T-helper 1 cell treated with Interleukin-12 subunit alpha and Interleukin-12 subunit beta and Interleukin-4 antibody, amounts not matched to agents 30 ng/mL and 1 ng/mL, for 36 hours (primary cell): ENCODE data around the gene MTUS2. TPM values are rescaled to one million over a fixed set of nuclear protein-coding genes. Genes with fewer than 3 reads are reported as not detected.

Experiments used
- intact Hi-C: fragments of 100-400 bp; cut with micrococcal nuclease; formaldehyde crosslinking; loops from one replicate; pipeline ENCODE4 v1.15.1; 2024
- total RNA-seq: library from RNA; stranded (reverse); gene quantifications from 2 replicates; pipeline ENCODE4 v1.2.3, GENCODE V29; 2022

The MTUS2 gene
- total RNA-seq, 1 donor from 2014 or later = not detected

GRCh38 chr13:29519921-29520320, 699.8 kb downstream of the MTUS2 start:
- intact Hi-C loops = no loop called here

GRCh38 chr13:29520671-29521070, 700.5 kb downstream of the MTUS2 start:
- intact Hi-C loops = no loop called here

GRCh38 chr13:29521336-29521735, 701.2 kb downstream of the MTUS2 start:
- intact Hi-C loops = no loop called here

- intact Hi-C loops = no loop called here
Observed at GRCh38 chr13:29522044-29522685, 702.0 kb downstream of the MTUS2 start.

GRCh38 chr13:29523199-29523961, 703.2 kb downstream of the MTUS2 start:
- intact Hi-C loops = no loop called here

- intact Hi-C loops = no loop called here
Observed at GRCh38 chr13:29524176-29524575, 704.0 kb downstream of the MTUS2 start.

GRCh38 chr13:29524641-29525040, 704.5 kb downstream of the MTUS2 start:
- intact Hi-C loops = no loop called here

GRCh38 chr13:29525757-29526156, 705.6 kb downstream of the MTUS2 start:
- intact Hi-C loops = no loop called here

GRCh38 chr13:29526741-29527140, 706.6 kb downstream of the MTUS2 start:
- intact Hi-C loops = no loop called here

- intact Hi-C loops = no loop called here
Observed at GRCh38 chr13:29527511-29527910, 707.4 kb downstream of the MTUS2 start.

GRCh38 chr13:29527916-29528315, 707.8 kb downstream of the MTUS2 start:
- intact Hi-C loops = no loop called here

GRCh38 chr13:29529754-29530153, 709.6 kb downstream of the MTUS2 start:
- intact Hi-C loops = no loop called here

- intact Hi-C loops = no loop called here
Observed at GRCh38 chr13:29530901-29531300, 710.8 kb downstream of the MTUS2 start.

GRCh38 chr13:29532116-29532515, 712.0 kb downstream of the MTUS2 start:
- intact Hi-C loops = no loop called here

- intact Hi-C loops = no loop called here
Observed at GRCh38 chr13:29532821-29533220, 712.7 kb downstream of the MTUS2 start.

GRCh38 chr13:29534083-29534482, 713.9 kb downstream of the MTUS2 start:
- intact Hi-C loops = no loop called here

GRCh38 chr13:29535663-29536655, 715.8 kb downstream of the MTUS2 start:
- intact Hi-C loops = no loop called here

- intact Hi-C loops = no loop called here
Observed at GRCh38 chr13:29536853-29537252, 716.7 kb downstream of the MTUS2 start.

- intact Hi-C loops = no loop called here
Observed at GRCh38 chr13:29537736-29538651, 717.9 kb downstream of the MTUS2 start.

- intact Hi-C loops = no loop called here
Observed at GRCh38 chr13:29538652-29539040, 718.5 kb downstream of the MTUS2 start.

GRCh38 chr13:29539856-29540255, 719.7 kb downstream of the MTUS2 start:
- intact Hi-C loops = no loop called here
